A673 (cell line): ENCODE data around the gene DHRSX. TPM values are rescaled to one million over a fixed set of nuclear protein-coding genes. Genes with fewer than 3 reads are reported as not detected.
"Not testable (repeated sequence)": the region's sequence is repeated elsewhere in the genome, so short reads cannot be mapped to it uniquely, and the experiment has no call there.

ENCODE experiments used
- BruUV-seq: library from RNA; stranded (reverse); fragments of 400-500 nt; replicated peaks from 2 replicates; lab custom pipeline; 2021; lab: Mats Ljungman, UMichigan
- CTCF ChIA-PET: fragments of 300-600 bp; sonication (Branson Sonifier 250); formaldehyde crosslinking; loops from one replicate; lab custom pipeline; 2022; ENCODE audit warnings: antibody characterized with exemption; lab: Charles Lee
- POLR2A ChIA-PET: fragments of 300-600 bp; sonication (Branson Sonifier 250); formaldehyde crosslinking; loops from one replicate; lab custom pipeline; 2022; ENCODE audit warnings: antibody characterized with exemption; ENCODE audit not compliant: low non-redundant PET; lab: Charles Lee
- DNase-seq: peaks from one replicate; pipeline ENCODE4 v3.0.0-alpha.2; 2015; ENCODE audit warnings: low spot score
- H3K27ac ChIP-seq: fragments of 200-600 bp; sonication (generic); 2 replicates; pipeline ENCODE4 v1.5.1; 2016; ENCODE audit warnings: mixed run types, low read depth, mild to moderate bottlenecking, mixed read lengths, antibody characterized with exemption, low read length; ENCODE audit not compliant: poor library complexity, severe bottlenecking
- H3K27me3 ChIP-seq: fragments of 200-600 bp; sonication (generic); replicated peaks from 2 replicates; pipeline ENCODE4 v1.6.1; 2017; ENCODE audit warnings: mixed run types, low read depth, mild to moderate bottlenecking, mixed read lengths, antibody characterized with exemption, low read length; ENCODE audit not compliant: insufficient read depth, poor library complexity
- H3K36me3 ChIP-seq: fragments of 200-600 bp; sonication (generic); 2 replicates; pipeline ENCODE4 v1.6.1; 2016; ENCODE audit warnings: mixed run types, mild to moderate bottlenecking, mixed read lengths, antibody characterized with exemption, low read length; ENCODE audit not compliant: insufficient read depth, poor library complexity, severe bottlenecking
- H3K4me1 ChIP-seq: fragments of 200-600 bp; sonication (generic); 2 replicates; pipeline ENCODE4 v1.6.1; 2017; ENCODE audit warnings: mixed run types, mild to moderate bottlenecking, mixed read lengths, antibody characterized with exemption, low read length; ENCODE audit not compliant: insufficient read depth, poor library complexity, severe bottlenecking
- H3K4me3 ChIP-seq: fragments of 200-600 bp; sonication (generic); 2 replicates; pipeline ENCODE4 v1.5.1; 2016; ENCODE audit warnings: low read depth, mixed run types, mild to moderate bottlenecking, mixed read lengths, low read length; ENCODE audit not compliant: poor library complexity, severe bottlenecking
- H3K9me3 ChIP-seq: fragments of 200-600 bp; sonication (generic); 2 replicates; pipeline ENCODE4 v1.6.1; 2016; ENCODE audit warnings: mixed run types, low read depth, mild to moderate bottlenecking, mixed read lengths, antibody characterized with exemption, low read length; ENCODE audit not compliant: poor library complexity, severe bottlenecking
- CTCF ChIP-seq: fragments of 300-800, 200-600 bp; sonication (generic); conservative IDR thresholded peaks from 2 replicates; pipeline ENCODE4 v1.5.1; 2017; ENCODE audit warnings: low read depth, mild to moderate bottlenecking, antibody characterized with exemption, low read length, moderate library complexity, mixed read lengths
- EZH2 ChIP-seq: fragments of 200-600 bp; sonication (generic); IDR thresholded peaks from 2 replicates; pipeline ENCODE4 v1.6.1; 2017; ENCODE audit warnings: borderline replicate concordance, low read depth, mild to moderate bottlenecking, mixed read lengths, antibody characterized with exemption, low read length; ENCODE audit not compliant: poor library complexity, severe bottlenecking
- intact Hi-C: fragments of 100-400 bp; cut with micrococcal nuclease; formaldehyde crosslinking; loops from one replicate; pipeline ENCODE4 v1.10.0; 2022; ENCODE audit not compliant: unreplicated experiment
- total RNA-seq: library from RNA; stranded (reverse); gene quantifications from 2 replicates; pipeline ENCODE4 v1.2.3, GENCODE V29; 2021

The DHRSX gene
- total RNA-seq, 1 experiment from 2014 or later: 30.2 TPM

GRCh38 chrX:2220296-2220695, 280.5 kb downstream of the DHRSX start:
- intact Hi-C loops: no loop called here
- H3K27ac ChIP-seq: no peak overlapping the region
- no peaks in the 10 kb centered on the region for H3K4me1 ChIP-seq
- no peaks in the 10 kb centered on the region for H3K36me3 ChIP-seq
- POLR2A ChIA-PET: no interaction called here
- no peak for DNase-seq
- no peaks in the 10 kb centered on the region for H3K27me3 ChIP-seq
- TF ChIP-seq EZH2: no peak
- TF ChIP-seq CTCF: no peak
- peaks cover 16% of the 10 kb centered on the region for H3K9me3 ChIP-seq
- H3K4me3 ChIP-seq: no peak overlapping the region
- no TSS peak for BruUV-seq
- CTCF ChIA-PET: no interaction called here

- peaks cover 11% of the 10 kb centered on the region for H3K9me3 ChIP-seq
- intact Hi-C loops, H3K27me3 ChIP-seq, H3K4me3 ChIP-seq, BruUV-seq, DNase-seq, H3K4me1 ChIP-seq, H3K27ac ChIP-seq, POLR2A ChIA-PET, CTCF ChIA-PET, H3K36me3 ChIP-seq: not testable (repeated sequence)
Measured at GRCh38 chrX:2214138-2214823, 286.5 kb downstream of the DHRSX start.

GRCh38 chrX:2211667-2212066, 289.1 kb downstream of the DHRSX start:
- BruUV-seq, intact Hi-C loops, POLR2A ChIA-PET: not testable (repeated sequence)

GRCh38 chrX:2193273-2193592, 307.5 kb downstream of the DHRSX start:
- Histone ChIP-seq H3K4me3 (no peak overlapping the region), H3K27ac (no peak overlapping the region), H3K4me1 (no peaks in the 10 kb centered on the region), H3K36me3 (no peaks in the 10 kb centered on the region), H3K9me3 (no peaks in the 10 kb centered on the region), H3K27me3 (no peaks in the 10 kb centered on the region)
- no peak for DNase-seq
- BruUV-seq: no TSS peak
- POLR2A ChIA-PET: no interaction called here
- intact Hi-C loops: no loop called here
- TF ChIP-seq EZH2 (no peak), CTCF (no peak)
- CTCF ChIA-PET: no interaction called here

More at GRCh38 chrX:2211667-2212066, 289.1 kb downstream of the DHRSX start:
- CTCF ChIA-PET, H3K27me3 ChIP-seq, H3K4me3 ChIP-seq, H3K9me3 ChIP-seq, DNase-seq, H3K27ac ChIP-seq, H3K36me3 ChIP-seq, H3K4me1 ChIP-seq: not testable (repeated sequence)
